GM18868 (cell line): Measurements from ENCODE around the gene NEIL1.
"Not testable (repeated sequence)": the region's sequence is repeated elsewhere in the genome, so short reads cannot be mapped to it uniquely, and the experiment has no call there.

ENCODE experiments used
- ATAC-seq: cut with Tn5 transposase; IDR thresholded peaks from one replicate; pipeline ENCODE4 v1.9.1; 2021; ENCODE audit warnings: mild to moderate bottlenecking, moderate library complexity; ENCODE audit not compliant: unreplicated experiment

Gene NEIL1

GRCh38 chr15:75369897-75370581 lies 23.2 kb downstream of the NEIL1 start:
- ATAC-seq = no peak

DNA sequence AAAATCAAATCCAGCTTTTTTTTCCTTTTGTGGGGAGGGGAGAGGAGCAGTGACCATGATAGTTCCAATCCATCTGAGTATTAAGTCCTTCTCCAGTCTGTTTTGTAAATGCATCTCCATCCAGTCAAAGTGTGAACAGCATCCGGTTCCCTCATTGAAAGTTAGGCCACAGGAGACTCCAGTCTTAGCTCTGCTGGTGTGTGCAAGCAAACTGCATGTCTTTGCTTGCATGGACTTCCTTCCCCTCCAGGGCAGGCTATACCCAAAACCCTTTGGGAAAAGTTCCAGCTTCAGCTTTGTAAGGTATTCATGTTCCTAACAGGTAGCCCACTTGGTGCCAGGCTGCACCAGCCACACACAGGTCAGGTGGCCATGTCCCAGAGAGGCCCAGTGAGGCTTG lies 24.6 kb downstream of the NEIL1 start:
- ATAC-seq = no peak

GRCh38 chr15:75371901-75372688 lies 25.3 kb downstream of the NEIL1 start:
- no peak for ATAC-seq

DNA sequence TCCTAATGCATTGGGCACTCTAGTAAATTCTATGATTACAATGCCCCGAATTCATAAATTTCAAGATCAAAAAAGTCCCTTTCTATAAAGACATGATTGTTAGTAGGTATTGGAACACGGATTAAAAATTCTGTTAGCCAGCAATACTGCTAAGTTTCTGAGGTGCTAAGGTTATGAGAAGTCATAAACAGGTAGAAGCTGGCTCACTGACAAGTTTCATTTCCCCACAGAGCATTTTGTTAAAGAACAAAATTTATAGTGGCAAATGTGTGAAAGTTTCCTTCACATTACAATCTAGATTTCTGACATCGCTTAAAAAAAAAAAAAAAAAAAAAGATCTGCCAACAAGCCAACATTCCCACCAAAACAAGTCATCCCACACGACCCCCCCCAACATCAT lies 33.9 kb downstream of the NEIL1 start:
- ATAC-seq = no peak

DNA sequence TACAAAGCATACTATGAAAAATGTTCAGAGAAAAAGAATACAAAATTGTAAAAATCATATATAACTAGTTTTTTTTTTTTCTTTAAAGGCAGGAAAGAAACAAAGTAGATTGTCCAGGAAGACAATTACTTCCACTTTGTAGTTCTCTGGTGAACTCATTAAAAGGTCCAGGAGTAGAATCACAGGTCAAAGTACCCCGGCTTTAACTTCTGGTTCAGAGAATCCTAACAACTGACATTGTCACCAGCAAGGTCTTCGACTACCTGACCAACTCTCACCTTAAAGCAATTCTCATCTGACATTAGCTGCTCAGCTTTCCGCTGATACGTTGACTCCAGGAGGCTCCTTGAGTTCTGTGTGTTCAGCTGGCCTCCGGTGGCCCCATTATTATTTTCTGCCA lies 37.1 kb downstream of the NEIL1 start:
- ATAC-seq = not testable (repeated sequence)

GRCh38 chr15:75389791-75390382 lies 43.0 kb downstream of the NEIL1 start:
- ATAC-seq = no peak

GRCh38 chr15:75397494-75397893 lies 50.7 kb downstream of the NEIL1 start:
- no peak for ATAC-seq

DNA sequence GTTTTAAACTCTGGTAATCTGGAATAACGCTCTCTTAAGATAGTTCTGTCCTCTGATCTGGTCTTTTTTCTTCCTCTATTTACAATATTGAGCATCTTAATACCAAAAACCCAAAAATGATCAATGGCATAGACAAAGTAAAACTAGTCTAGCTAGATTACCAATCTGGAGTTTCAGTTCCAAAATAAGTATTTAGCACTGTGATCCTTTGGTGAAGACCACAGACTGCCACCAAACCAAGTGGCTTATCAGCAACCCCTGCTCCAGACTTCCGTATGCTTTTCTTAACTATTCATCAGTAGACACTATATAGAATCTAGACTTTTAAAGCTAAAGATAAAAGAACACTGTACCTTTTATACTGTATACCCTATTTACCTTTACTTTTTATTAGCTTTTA lies 57.1 kb downstream of the NEIL1 start:
- ATAC-seq = no peak
